ENCODE results near the gene AP1S1.

The AP1S1 gene

GRCh38 chr7:101156866-101157589 lies 2.8 kb downstream of the AP1S1 start:
- no peak for DNase-seq (ENCODE audit: low spot score)

GRCh38 chr7:101159696-101160674 lies 5.7 kb downstream of the AP1S1 start:
- peak; percentile 48 for DNase-seq (ENCODE audit: low spot score)

- DNase-seq (ENCODE audit: low spot score): no peak
Measured at GRCh38 chr7:101160910-101161309, 6.6 kb downstream of the AP1S1 start.

GRCh38 chr7:101161692-101162471 lies 7.6 kb downstream of the AP1S1 start:
- DNase-seq (ENCODE audit: low spot score): no peak

GRCh38 chr7:101162551-101163278 lies 8.4 kb downstream of the AP1S1 start:
- no peak for DNase-seq (ENCODE audit: low spot score)

- DNase-seq (ENCODE audit: low spot score): no peak
Measured at GRCh38 chr7:101163279-101164070, 9.2 kb downstream of the AP1S1 start.

GRCh38 chr7:101164071-101164840 lies 10.0 kb downstream of the AP1S1 start:
- DNase-seq (ENCODE audit: low spot score): no peak

GRCh38 chr7:101165075-101165957 lies 11.0 kb downstream of the AP1S1 start, which contains the start of gene VGF:
Gene VGF, minus strand, starts transcription at chr7:101165569. Its CDS starts 726 bp downstream, at chr7:101164843.
- DNase-seq (ENCODE audit: low spot score): peak; percentile 91

GRCh38 chr7:101165958-101166647 lies 11.8 kb downstream of the AP1S1 start:
- DNase-seq (ENCODE audit: low spot score): no peak

GRCh38 chr7:101166648-101166908 lies 12.3 kb downstream of the AP1S1 start:
- DNase-seq (ENCODE audit: low spot score): no peak

GRCh38 chr7:101166909-101167644 lies 12.8 kb downstream of the AP1S1 start:
- no peak for DNase-seq (ENCODE audit: low spot score)

- DNase-seq (ENCODE audit: low spot score): no peak
Measured at GRCh38 chr7:101167645-101168411, 13.6 kb downstream of the AP1S1 start.

- DNase-seq (ENCODE audit: low spot score): no peak
Measured at GRCh38 chr7:101168412-101169049, 14.3 kb downstream of the AP1S1 start.

- no peak for DNase-seq (ENCODE audit: low spot score)
Measured at GRCh38 chr7:101169110-101169837, 15.0 kb downstream of the AP1S1 start.

- peak; percentile 64 for DNase-seq (ENCODE audit: low spot score)
Measured at GRCh38 chr7:101169838-101170551, 15.7 kb downstream of the AP1S1 start.

Measured in Ammon's horn (tissue), 1 donor.